Progenitor cell of endocrine pancreas (in vitro differentiated cells): ENCODE results near the gene ACAD9. TPM values are rescaled to one million over a fixed set of nuclear protein-coding genes. Genes with fewer than 3 reads are reported as not detected.

Source experiments
- DNase-seq: peaks from one replicate; pipeline ENCODE4 v3.0.0; 2021; ENCODE audit warnings: low spot score; ENCODE audit not compliant: unreplicated experiment
- H3K27ac Mint-ChIP-seq: 2 replicates; pipeline ENCODE4 v1.8.0; 2021; ENCODE audit warnings: mild to moderate bottlenecking, moderate library complexity, mixed read lengths
- H3K27me3 Mint-ChIP-seq: 2 replicates; pipeline ENCODE4 v1.8.0; 2021; ENCODE audit warnings: mixed read lengths
- H3K36me3 Mint-ChIP-seq: 2 replicates; pipeline ENCODE4 v1.8.0; 2022; ENCODE audit warnings: mixed read lengths; ENCODE audit not compliant: insufficient read depth
- H3K4me1 Mint-ChIP-seq: 2 replicates; pipeline ENCODE4 v1.8.0; 2021; ENCODE audit warnings: low read depth, mixed read lengths
- H3K4me3 Mint-ChIP-seq: 2 replicates; pipeline ENCODE4 v1.8.0; 2021; ENCODE audit warnings: low read depth, mild to moderate bottlenecking, moderate library complexity, mixed read lengths
- H3K9me3 Mint-ChIP-seq: 2 replicates; pipeline ENCODE4 v1.8.0; 2021; ENCODE audit warnings: low read depth, mixed read lengths
- CTCF ChIP-seq: fragments of 200-600 bp; sonication (generic); IDR thresholded peaks from one replicate; pipeline ENCODE4 v1.5.0; 2021; ENCODE audit warnings: antibody characterized with exemption, mild to moderate bottlenecking; ENCODE audit not compliant: unreplicated experiment
- total RNA-seq: library from RNA; stranded (reverse); gene quantifications from 2 replicates; pipeline ENCODE4 v1.2.1, GENCODE V29; 2021

Gene ACAD9
- total RNA-seq, 1 donor from 2014 or later = 57.0 TPM

GRCh38 chr3:128848936-128849335, 30.5 kb upstream of the ACAD9 start:
- H3K27ac Mint-ChIP-seq = no peak overlapping the region
- H3K4me1 Mint-ChIP-seq = peaks cover 7% of the 10 kb centered on the region
- no peaks in the 10 kb centered on the region for H3K36me3 Mint-ChIP-seq
- no peak for DNase-seq
- no peak overlapping the region for H3K4me3 Mint-ChIP-seq
- no peaks in the 10 kb centered on the region for H3K27me3 Mint-ChIP-seq
- H3K9me3 Mint-ChIP-seq = peaks cover 2% of the 10 kb centered on the region
- TF ChIP-seq CTCF = no peak

GRCh38 chr3:128849911-128850455, 29.4 kb upstream of the ACAD9 start:
- DNase-seq = no peak
- Mint-ChIP-seq H3K4me3 (no peak overlapping the region), H3K27ac (no peak overlapping the region), H3K4me1 (peaks cover 6% of the 10 kb centered on the region), H3K36me3 (peaks cover 1% of the 10 kb centered on the region), H3K27me3 (no peaks in the 10 kb centered on the region), H3K9me3 (peaks cover 13% of the 10 kb centered on the region)
- TF ChIP-seq CTCF = no peak

- Mint-ChIP-seq H3K36me3 (peaks cover 2% of the 10 kb centered on the region), H3K4me1 (peaks cover 2% of the 10 kb centered on the region), H3K9me3 (peaks cover 19% of the 10 kb centered on the region), H3K27me3 (no peaks in the 10 kb centered on the region), H3K27ac (no peak overlapping the region), H3K4me3 (no peak overlapping the region)
- no peak for DNase-seq
- TF ChIP-seq CTCF = no peak
Measured at GRCh38 chr3:128850544-128850943, 28.9 kb upstream of the ACAD9 start.

GRCh38 chr3:128851601-128852000, 27.8 kb upstream of the ACAD9 start:
- Mint-ChIP-seq H3K27me3 (no peaks in the 10 kb centered on the region), H3K36me3 (peaks cover 5% of the 10 kb centered on the region), H3K27ac (no peak overlapping the region), H3K4me3 (no peak overlapping the region), H3K4me1 (no peaks in the 10 kb centered on the region), H3K9me3 (peaks cover 24% of the 10 kb centered on the region)
- DNase-seq = no peak
- no peak for TF ChIP-seq CTCF

GRCh38 chr3:128853826-128854225, 25.6 kb upstream of the ACAD9 start:
- no peak for TF ChIP-seq CTCF
- Mint-ChIP-seq H3K27me3 (no peaks in the 10 kb centered on the region), H3K4me3 (no peak overlapping the region)

More at GRCh38 chr3:128853826-128854225, 25.6 kb upstream of the ACAD9 start:
- no peaks in the 10 kb centered on the region for H3K4me1 Mint-ChIP-seq
- H3K36me3 Mint-ChIP-seq = peaks cover 18% of the 10 kb centered on the region
- no peak for DNase-seq
- peaks cover 40% of the 10 kb centered on the region for H3K9me3 Mint-ChIP-seq
- H3K27ac Mint-ChIP-seq = no peak overlapping the region
